ENCODE data around the gene PVR.
"Not testable (repeated sequence)": the region's sequence is repeated elsewhere in the genome, so short reads cannot be mapped to it uniquely, and the experiment has no call there.

PVR gene

GRCh38 chr19:44618640-44619357 lies 24.9 kb upstream of the PVR start:
- no peak for DNase-seq

DNA sequence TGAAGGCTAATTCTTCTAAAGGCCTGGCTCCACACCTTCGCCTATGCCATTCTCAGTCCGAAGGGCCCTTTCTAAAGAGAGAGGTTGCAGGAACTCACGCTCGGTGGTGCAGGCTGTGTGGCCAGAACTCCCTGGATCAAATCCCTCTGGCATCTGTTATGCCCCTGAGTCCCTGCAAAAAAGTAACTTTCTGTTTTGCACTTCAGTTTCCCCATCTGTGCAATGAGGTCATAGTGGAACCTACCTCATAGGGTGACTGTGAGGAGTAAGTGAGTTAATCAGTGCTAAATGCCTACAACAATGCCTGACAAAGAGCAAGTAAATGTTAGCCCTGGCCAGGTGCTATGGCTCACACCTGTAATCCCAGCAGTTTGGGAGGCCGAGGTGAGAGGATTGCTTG lies 23.0 kb upstream of the PVR start:
- DNase-seq: no peak

DNA sequence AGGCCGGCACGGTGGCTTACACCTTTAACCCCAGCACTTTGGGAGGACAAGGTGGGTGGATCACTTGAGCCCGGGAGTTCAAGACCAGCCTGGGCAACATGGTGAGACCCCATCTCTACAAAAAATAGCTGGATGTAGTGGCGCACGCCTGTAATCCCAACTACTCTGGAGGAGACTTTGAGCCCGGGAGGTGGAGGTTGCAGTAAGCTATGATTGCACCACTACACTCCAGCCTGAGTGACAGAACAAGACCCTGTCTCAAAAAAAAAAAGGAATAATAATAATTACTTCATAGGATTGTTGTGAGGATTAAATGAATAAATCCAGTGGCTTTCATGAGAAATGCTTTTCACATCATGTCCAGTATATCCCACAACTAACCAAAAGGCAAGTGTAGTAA lies 22.3 kb upstream of the PVR start:
- no peak for DNase-seq

GRCh38 chr19:44623080-44623479 lies 20.6 kb upstream of the PVR start:
- DNase-seq: no peak

DNA sequence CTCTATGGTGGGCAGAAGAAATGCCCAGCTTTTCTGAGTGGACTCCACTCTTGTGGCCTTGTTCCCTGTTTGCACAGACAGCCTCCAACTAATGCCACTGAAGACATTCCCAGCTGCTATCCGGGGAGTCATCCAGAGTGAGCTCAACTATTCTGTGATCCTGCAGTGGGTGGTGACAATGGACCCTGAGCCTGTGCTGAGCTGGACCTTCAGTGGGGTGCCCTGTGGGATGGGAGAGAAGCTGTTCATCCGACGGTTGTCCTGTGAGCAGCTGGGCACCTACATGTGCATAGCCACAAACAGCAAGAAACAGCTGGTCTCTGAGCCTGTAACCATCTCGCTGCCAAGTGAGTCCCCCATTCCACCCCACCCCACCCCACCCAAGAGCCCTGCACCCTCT lies 20.1 kb upstream of the PVR start:
- DNase-seq: no peak

DNA sequence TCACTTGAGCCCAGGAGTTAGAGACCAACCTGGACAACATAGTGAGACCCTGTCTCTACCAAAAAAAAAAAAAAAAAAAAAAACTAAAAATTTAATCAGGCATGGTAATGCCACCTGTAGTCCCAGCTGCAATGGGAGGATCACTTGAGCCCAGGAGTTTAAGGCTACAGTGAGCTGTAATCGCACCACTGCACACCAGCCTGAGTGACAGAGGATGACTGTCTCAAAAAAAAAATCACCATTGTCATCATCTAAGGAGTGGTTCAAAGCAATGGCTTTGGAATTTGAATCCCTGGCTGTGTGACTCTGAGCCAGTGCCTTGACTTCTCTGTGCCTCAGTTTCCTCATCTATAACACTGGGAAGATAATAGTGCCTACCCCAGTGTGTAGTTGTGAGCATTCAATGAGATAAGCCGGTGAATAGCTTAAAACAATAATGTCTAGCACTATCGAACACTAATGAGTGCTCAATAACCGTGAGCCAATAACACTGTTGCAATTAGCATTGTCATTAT lies 18.8 kb upstream of the PVR start:
- no peak for DNase-seq

GRCh38 chr19:44625637-44626036 lies 18.1 kb upstream of the PVR start:
- not testable (repeated sequence) for DNase-seq

DNA sequence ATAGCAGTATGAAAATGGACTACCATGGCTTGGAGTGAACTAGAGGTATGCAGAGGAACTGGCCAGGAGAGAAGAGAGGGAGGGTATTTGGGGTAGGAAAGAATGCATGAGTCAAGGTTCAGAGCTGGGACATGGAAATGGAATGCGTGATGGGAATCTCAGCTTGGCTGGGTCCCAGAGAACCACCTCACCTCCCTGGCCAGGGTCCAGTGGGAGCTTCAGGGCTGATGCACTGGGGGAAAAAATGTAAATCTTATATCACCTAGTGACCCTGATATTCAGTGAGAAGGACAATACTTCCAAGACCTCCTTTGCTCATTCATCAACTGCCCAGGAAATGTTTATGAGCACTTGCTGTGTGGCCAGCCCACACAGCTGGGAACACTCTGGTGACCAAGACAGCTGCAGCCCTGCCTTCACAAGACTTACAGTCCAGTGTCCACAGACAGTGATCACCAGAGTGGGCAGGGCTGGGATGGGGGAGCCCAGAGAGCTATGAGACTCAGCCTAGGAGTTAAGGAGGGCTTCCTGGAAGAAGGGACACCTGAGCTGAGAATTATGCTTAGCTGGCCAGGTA lies 17.6 kb upstream of the PVR start:
- no peak for DNase-seq

DNA sequence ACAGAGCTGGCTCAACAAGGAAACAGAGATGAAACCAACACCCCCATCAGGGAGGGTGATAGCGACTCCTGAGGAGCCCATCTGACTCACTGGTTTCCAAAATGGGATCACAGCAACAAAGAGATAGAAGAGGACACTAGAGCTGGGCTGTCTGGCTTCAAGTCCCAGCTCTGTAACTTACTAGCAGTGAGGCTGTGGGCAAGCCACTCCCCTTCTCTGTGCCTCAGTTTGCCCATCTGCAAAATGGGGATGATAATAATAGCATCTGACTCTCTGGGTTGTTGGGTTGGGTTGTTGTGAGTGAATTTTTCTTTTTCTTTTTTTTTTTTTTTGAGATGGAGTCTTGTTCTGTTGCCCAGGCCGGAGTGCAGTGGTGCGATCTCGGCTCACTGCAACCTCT lies 16.1 kb upstream of the PVR start:
- no peak for DNase-seq

DNA sequence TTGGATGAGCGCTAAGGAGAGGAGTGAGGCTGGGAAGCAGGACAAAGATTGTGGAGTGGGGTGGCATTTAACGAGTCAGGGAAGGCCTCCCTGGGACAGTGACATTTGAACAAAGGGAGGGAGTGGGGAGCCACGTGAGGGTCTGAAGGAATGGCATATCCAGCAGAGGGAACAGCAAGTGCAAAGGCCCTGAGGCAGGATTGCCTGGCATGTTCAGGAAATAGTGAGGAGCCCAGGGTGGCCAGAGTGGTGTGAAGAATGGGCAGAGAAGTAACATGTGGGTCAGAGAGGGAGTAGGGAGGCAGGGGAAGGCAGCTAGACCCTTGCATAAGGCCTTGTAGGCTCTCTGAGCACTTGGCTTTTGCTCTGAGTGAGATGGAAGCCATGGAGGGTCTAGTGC lies 14.9 kb upstream of the PVR start:
- no peak for DNase-seq

DNA sequence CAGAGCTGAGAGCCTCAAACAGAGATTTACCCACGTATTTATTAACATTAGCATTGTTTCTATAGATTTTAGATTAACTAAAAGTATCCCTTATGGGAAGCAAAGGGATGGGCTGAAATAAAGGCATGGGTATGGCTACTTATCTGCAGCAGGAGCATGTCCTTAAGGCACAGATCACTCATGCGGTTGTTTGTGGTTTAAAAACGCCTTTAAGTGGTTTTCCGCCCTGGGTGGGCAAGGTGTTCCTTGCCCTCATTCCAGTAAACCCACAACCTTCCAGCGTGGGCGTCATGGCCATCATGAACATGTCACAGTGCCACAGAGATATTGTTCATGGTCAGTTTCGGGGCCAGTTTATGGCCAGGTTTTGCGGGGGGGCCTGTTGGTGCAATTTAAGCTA lies 12.1 kb upstream of the PVR start:
- not testable (repeated sequence) for DNase-seq

DNA sequence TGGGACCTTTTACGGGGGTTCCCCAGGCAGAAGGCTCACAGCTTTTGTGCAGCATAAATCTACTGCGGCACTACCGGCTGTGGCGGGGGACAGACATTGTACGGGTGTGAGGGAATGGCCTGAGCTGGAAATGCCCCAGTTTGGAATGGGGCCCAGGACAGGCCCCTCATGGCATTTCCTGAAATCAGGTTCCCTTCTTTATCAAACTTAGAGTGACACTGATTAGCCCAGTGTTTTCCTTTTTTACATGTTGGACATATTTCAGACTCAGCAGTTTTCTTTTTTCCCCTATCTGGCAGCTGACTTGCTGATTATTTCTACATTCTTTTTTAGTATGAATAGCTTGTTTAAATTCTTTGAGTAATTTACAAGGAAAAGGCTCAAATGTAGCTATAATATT lies 9.7 kb upstream of the PVR start:
- DNase-seq: not testable (repeated sequence)

- no peak for DNase-seq
Observed at GRCh38 chr19:44634785-44635184, 8.9 kb upstream of the PVR start.

GRCh38 chr19:44635581-44636438 lies 7.9 kb upstream of the PVR start:
- DNase-seq: no peak

DNA sequence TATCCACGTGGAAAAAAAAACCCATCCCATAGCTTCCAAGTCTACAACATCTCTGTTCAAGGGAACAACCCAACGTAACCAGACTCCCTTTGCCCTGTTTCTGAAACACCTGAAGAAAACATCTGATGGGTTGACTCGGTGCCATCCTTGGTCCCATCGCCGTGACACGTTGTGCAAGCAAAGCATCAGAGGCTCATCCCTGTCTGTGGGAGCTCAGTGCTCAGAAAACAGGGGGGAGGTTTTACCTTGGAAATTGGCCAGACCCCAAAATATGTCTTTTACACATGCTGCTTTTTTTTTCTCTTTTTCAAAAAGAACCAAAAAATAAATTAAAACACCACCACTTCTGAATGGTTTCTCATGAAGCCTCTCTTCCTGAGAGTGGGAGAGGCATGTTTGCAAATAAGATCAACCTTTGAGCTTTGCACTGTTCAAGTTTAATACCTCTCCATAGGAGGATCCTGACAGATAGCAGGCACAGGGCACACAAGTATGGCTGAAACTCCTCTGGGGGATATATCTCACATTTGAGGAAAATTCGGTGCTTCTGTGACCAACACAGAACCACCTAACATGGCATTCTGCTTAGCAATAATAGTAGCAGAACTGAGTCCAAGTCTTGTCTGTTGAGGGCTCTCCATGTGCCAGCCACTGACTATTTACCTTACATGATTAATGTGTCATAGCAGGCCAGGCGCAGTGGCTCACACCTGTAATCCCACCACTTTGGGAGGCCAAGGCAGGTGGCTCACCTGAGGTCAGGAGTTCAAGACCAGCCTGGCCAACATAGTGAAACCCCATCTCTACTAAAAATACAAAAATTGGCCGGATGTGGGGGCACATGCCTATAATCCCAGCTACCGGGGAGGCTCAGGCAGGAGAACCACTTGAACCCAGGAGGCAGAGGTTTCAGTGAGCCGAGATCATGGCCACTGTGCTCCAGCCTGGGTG lies 7.0 kb upstream of the PVR start:
- DNase-seq: no peak

DNA sequence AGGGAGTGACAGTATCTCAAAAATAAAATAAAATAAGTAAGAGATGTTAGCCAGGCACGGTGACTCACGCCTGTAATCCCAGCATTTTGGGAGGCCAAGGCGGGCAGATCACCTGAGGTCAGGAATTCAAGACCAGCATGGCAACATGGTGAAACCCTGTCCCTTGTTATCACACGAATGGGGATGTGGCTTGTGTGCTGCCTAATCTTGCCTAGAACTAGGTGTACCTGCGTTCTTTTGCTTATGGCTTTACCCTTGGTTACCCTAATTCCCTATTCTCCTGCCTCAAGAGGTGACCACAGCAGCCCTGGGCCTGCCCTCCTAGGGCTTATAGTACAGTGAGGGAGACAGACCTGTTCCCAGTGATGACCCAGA lies 6.3 kb upstream of the PVR start:
- no peak for DNase-seq

DNA sequence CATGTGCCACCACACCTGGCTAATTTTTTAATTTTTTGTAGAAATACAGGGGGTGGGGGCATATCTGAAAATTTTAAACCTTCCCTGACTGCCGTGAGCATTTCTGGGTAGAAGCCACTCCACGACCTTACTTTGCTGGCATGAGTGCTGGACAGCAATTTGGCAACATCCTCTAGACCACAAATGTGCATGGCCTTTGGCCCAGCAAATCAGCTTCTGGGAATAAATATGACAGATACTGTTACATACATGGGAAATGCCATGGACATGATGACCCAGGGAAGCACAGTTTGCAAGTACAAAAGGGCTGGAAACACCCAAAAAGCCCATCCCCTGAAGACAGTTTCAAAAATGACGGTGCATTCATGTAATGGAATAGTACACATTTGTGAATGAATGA lies 3.2 kb upstream of the PVR start:
- DNase-seq: no peak

- DNase-seq: no peak
Observed at GRCh38 chr19:44641501-44642265, 2.0 kb upstream of the PVR start.

GRCh38 chr19:44642377-44642776 lies 1.3 kb upstream of the PVR start:
- DNase-seq: no peak

DNA sequence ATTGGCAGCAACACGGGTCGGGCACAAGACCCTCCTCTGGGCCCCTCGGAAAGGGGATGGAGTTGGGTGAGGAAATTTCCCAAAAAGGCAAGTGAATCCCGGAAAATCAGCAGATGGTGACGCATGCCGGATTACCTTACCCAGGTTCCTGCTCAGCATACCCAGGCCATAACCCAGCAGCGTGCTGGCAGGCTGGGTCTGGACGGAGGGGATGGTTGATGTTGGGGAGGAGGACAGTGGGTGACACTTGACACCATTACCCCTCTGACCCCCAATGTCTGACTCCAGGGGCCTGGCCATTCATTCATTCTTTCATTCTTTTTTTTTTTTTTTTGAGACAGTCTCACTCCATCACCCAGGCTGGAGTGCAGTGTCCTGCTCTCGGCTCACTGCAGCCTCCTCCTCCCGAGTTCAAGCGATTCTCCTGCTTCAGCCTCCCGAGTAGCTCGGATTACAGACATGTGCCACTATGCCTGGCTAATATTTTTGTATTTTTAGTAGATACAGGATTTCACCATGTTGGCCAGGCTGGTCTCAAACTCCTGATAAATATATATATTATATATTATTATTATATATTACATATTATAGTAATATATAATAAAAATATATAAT lies 799 bp downstream of the PVR start:
- peak; percentile 41 for DNase-seq

GRCh38 chr19:44645407-44646048 lies 1.8 kb downstream of the PVR start:
- DNase-seq: no peak
